CD4-positive, alpha-beta T cell (primary cell): ENCODE data around the gene H2AZ2. TPM values are rescaled to one million over a fixed set of nuclear protein-coding genes. Genes with fewer than 3 reads are reported as not detected.

Source experiments
- ATAC-seq: fragments of 200-7000 bp; cut with Tn5 transposase; one replicate; pipeline ENCODE4 v1.10.0; 2022; ENCODE audit warnings: mild to moderate bottlenecking; ENCODE audit not compliant: poor library complexity
- CTCF ChIA-PET: fragments of 350-600 bp; sonication (Branson Sonifier 250); formaldehyde crosslinking; loops from one replicate; lab custom pipeline; 2021; ENCODE audit warnings: antibody characterized with exemption, inconsistent platforms; lab: Charles Lee
- POLR2A ChIA-PET: fragments of 350-600 bp; sonication (Branson Sonifier 250); formaldehyde crosslinking; loops from one replicate; lab custom pipeline; 2021; ENCODE audit warnings: antibody characterized with exemption, inconsistent platforms; lab: Charles Lee
- DNase-seq, 14 experiments: peaks; one replicate each; pipeline ENCODE4 v3.0.0-alpha.2; 2013 to 2020; ENCODE audit warnings: mixed read lengths in 2 of 14
- H3K27ac ChIP-seq, 2 donors: one replicate each; pipeline versions ENCODE4 v1.5.1 to v1.7.0; 2013; ENCODE audit warnings: low read length in 2 of 2, low read depth in 1 of 2, mild to moderate bottlenecking in 1 of 2
- H3K27me3 ChIP-seq, 2 experiments: 1 replicate in 1 of 2; 2 replicates in 1 of 2; pipeline versions ENCODE4 v1.6.1 to v1.7.0; 2013; ENCODE audit warnings: low read length in 2 of 2, control low read depth in 1 of 2, mild to moderate bottlenecking in 1 of 2, moderate library complexity in 1 of 2; ENCODE audit not compliant: insufficient read depth in 2 of 2, control insufficient read depth in 1 of 2
- H3K36me3 ChIP-seq: one replicate; pipeline ENCODE4 v1.6.1; 2013; ENCODE audit warnings: low read length, control low read depth; ENCODE audit not compliant: insufficient read depth
- H3K4me1 ChIP-seq: one replicate; pipeline ENCODE4 v1.6.1; 2013; ENCODE audit warnings: low read length, control low read depth; ENCODE audit not compliant: insufficient read depth
- H3K4me3 ChIP-seq: one replicate; pipeline ENCODE4 v1.5.1; 2013; ENCODE audit warnings: mild to moderate bottlenecking, low read length, moderate library complexity
- H3K9me3 ChIP-seq, 2 experiments: 1 replicate in 1 of 2; 2 replicates in 1 of 2; pipeline versions ENCODE4 v1.6.1 to v1.7.0; 2013; ENCODE audit warnings: low read length in 2 of 2, mild to moderate bottlenecking in 2 of 2, control low read depth in 1 of 2, moderate library complexity in 1 of 2; ENCODE audit not compliant: control insufficient read depth in 1 of 2, insufficient read depth in 1 of 2
- H3K27ac Mint-ChIP-seq: one replicate; pipeline ENCODE4 v1.8.0; 2020; ENCODE audit warnings: mixed read lengths
- H3K27me3 Mint-ChIP-seq: one replicate; pipeline ENCODE4 v1.8.0; 2021; ENCODE audit warnings: mixed read lengths
- H3K36me3 Mint-ChIP-seq: one replicate; pipeline ENCODE4 v1.8.0; 2021; ENCODE audit warnings: low read depth, mixed read lengths
- H3K4me1 Mint-ChIP-seq: one replicate; pipeline ENCODE4 v1.8.0; 2021; ENCODE audit warnings: low read depth, mixed read lengths
- H3K4me3 Mint-ChIP-seq: one replicate; pipeline ENCODE4 v1.8.0; 2020; ENCODE audit warnings: mild to moderate bottlenecking, mixed read lengths
- H3K9me3 Mint-ChIP-seq: one replicate; pipeline ENCODE4 v1.8.0; 2020; ENCODE audit warnings: mixed read lengths
- CTCF ChIP-seq: fragments of 200-600 bp; IDR thresholded peaks from one replicate; pipeline ENCODE4 v1.8.0; 2022; ENCODE audit warnings: antibody characterized with exemption, mild to moderate bottlenecking
- intact Hi-C, 2 experiments: fragments of 100-400 bp; cut with DNase I in 1 of 2; cut with micrococcal nuclease in 1 of 2; formaldehyde crosslinking; loops; one replicate each; pipeline versions ENCODE4 v1.15.1 to v1.9.0; 2023 to 2025; cut with DNase I, micrococcal nuclease
- total RNA-seq, 174 experiments: library from RNA in 2 of 174; stranded (reverse) in 2 of 174; gene quantifications; one replicate each; pipeline ENCODE4 v1.2.3 and lab custom pipeline; 2021 to 2026

Gene H2AZ2
- total RNA-seq, 2 experiments from 2014 or later = 145 to 156 TPM

GRCh38 chr7:44849885-44850544, 2.1 kb upstream of the H2AZ2 start:
- H3K36me3 Mint-ChIP-seq = peaks cover 23% of the 10 kb centered on the region
- H3K36me3 ChIP-seq = no peaks in the 10 kb centered on the region
- no peaks in the 10 kb centered on the region for H3K9me3 Mint-ChIP-seq
- H3K27me3 Mint-ChIP-seq = peaks cover 4% of the 10 kb centered on the region
- H3K4me1 Mint-ChIP-seq = peaks cover 29% of the 10 kb centered on the region
- H3K4me3 Mint-ChIP-seq = peak overlapping the region; percentile 92
- no peaks in the 10 kb centered on the region for H3K27me3 ChIP-seq
- peaks cover 8% of the 10 kb centered on the region for H3K4me1 ChIP-seq
- no peak overlapping the region for H3K27ac ChIP-seq
- no peak for TF ChIP-seq CTCF
- no peak for ATAC-seq
- ChIA-PET POLR2A (interaction anchor here (0.7 to 5.6 kb wide), 8 partner anchors 11 to 360 kb away, joined by 3 to 87 read pairs (median 36); partner anchors contain the start of genes DDX56, NUDCD3, OGDH and PURB), CTCF (interaction anchor here (1.8 kb wide), 1 partner anchor 72 kb away, joined by 7 read pairs; no protein-coding TSS in a partner anchor)
- no peak overlapping the region for H3K4me3 ChIP-seq
- intact Hi-C loops = loop anchor here (2.0 to 10.0 kb wide), 5 partner anchors 35 to 365 kb away; partner anchors contain the start of genes CCM2 (in 1 of the 2), PURB (in 1 of the 2) and TBRG4 (in 1 of the 2)
- peak overlapping the region; percentile 95 for H3K27ac Mint-ChIP-seq
- no peak for DNase-seq
- no peaks in the 10 kb centered on the region for H3K9me3 ChIP-seq

GRCh38 chr7:44849259-44849884, 1.5 kb upstream of the H2AZ2 start:
- H3K36me3 Mint-ChIP-seq = peaks cover 26% of the 10 kb centered on the region
- no peaks in the 10 kb centered on the region for H3K36me3 ChIP-seq
- H3K4me3 Mint-ChIP-seq = peak overlapping the region; percentile 92
- no peaks in the 10 kb centered on the region for H3K9me3 Mint-ChIP-seq
- ChIA-PET CTCF (interaction anchor here (1.2 to 3.8 kb wide), 3 partner anchors 8 to 261 kb away, joined by 3 to 26 read pairs (median 7); no protein-coding TSS in a partner anchor), POLR2A (interaction anchor here (1.1 to 5.6 kb wide), 14 partner anchors 8 to 359 kb away, joined by 3 to 87 read pairs (median 22); partner anchors contain the start of genes DDX56, NUDCD3, OGDH and PURB)
- H3K9me3 ChIP-seq = no peaks in the 10 kb centered on the region
- H3K27ac ChIP-seq = no peak overlapping the region
- H3K4me1 ChIP-seq = peaks cover 10% of the 10 kb centered on the region
- peaks cover 34% of the 10 kb centered on the region for H3K4me1 Mint-ChIP-seq
- no peak for ATAC-seq
- intact Hi-C loops = loop anchor here (2.0 to 10.0 kb wide), 5 partner anchors 35 to 365 kb away; partner anchors contain the start of genes CCM2 (in 1 of the 2), PURB (in 1 of the 2) and TBRG4 (in 1 of the 2)
- TF ChIP-seq CTCF = no peak
- H3K27ac Mint-ChIP-seq = peak overlapping the region; percentile 95
- H3K27me3 ChIP-seq = no peaks in the 10 kb centered on the region
- no peak overlapping the region for H3K4me3 ChIP-seq
- DNase-seq = no peak
- peaks cover 4% of the 10 kb centered on the region for H3K27me3 Mint-ChIP-seq

- Histone ChIP-seq H3K36me3 (peaks cover 2% of the 10 kb centered on the region), H3K4me1 (peaks cover 17% of the 10 kb centered on the region), H3K4me3 (peak overlapping the region; percentile 71), H3K27me3 (no peaks in the 10 kb centered on the region), H3K9me3 (no peaks in the 10 kb centered on the region), H3K27ac (peak overlapping the region; percentile 91 to 99)
- DNase-seq = peak; percentile 75 to 94 (median 84)
- intact Hi-C loops = loop anchor here (1.0 to 10.0 kb wide), 11 partner anchors 35 to 363 kb away; partner anchors contain the start of genes CCM2 (in 1 of the 2), OGDH (in 1 of the 2), PPIA (in 1 of the 2) and TBRG4 (in 1 of the 2)
- Mint-ChIP-seq H3K27ac (peak overlapping the region; percentile 95), H3K27me3 (peaks cover 4% of the 10 kb centered on the region), H3K36me3 (peaks cover 35% of the 10 kb centered on the region), H3K4me3 (peak overlapping the region; percentile 87), H3K4me1 (peaks cover 43% of the 10 kb centered on the region), H3K9me3 (no peaks in the 10 kb centered on the region)
- POLR2A ChIA-PET = interaction anchor here (0.6 to 5.6 kb wide), 31 partner anchors 9 to 590 kb away, joined by 3 to 87 read pairs (median 8); partner anchors contain the start of genes CCM2, DDX56, NUDCD3 and OGDH
- TF ChIP-seq CTCF = peak; percentile 68
- CTCF ChIA-PET = interaction anchor here (0.7 to 3.8 kb wide), 14 partner anchors 10 to 289 kb away, joined by 3 to 26 read pairs (median 3); partner anchors contain the start of genes PURB and TBRG4
- ATAC-seq = peak; percentile 54
Observed at GRCh38 chr7:44847509-44847919, 373 bp downstream of the H2AZ2 start.
